ENCODE data around the gene TIMP3.

Gene TIMP3

DNA sequence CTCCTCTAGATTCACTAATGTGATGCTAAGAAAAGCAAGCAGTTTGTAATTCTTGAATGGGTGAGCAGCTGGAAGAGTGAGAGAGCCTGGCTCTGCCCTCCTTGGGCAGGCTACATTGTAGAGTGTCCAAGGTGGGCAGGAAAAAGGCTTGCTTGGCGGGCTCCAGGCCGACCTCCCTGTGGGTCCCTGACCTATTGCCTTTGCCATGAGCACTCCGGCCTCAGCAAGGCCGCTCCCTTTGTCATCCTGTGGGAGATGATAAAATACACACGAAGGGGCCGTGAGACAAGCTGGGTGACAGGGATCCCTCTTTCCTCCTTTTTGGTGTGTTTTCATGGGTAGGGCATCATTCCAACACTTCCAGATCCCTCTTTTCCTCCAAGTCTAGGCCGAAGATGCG lies 41.8 kb downstream of the TIMP3 start:
- Mint-ChIP-seq H3K27me3 (ENCODE audit: low read depth) (peaks cover 3% of the 10 kb centered on the region), H3K27ac (no peak overlapping the region), H3K4me1 (ENCODE audit: low read depth) (no peaks in the 10 kb centered on the region), H3K9me3 (no peaks in the 10 kb centered on the region), H3K36me3 (ENCODE audit: low read depth) (no peaks in the 10 kb centered on the region), H3K4me3 (no peak overlapping the region)

DNA sequence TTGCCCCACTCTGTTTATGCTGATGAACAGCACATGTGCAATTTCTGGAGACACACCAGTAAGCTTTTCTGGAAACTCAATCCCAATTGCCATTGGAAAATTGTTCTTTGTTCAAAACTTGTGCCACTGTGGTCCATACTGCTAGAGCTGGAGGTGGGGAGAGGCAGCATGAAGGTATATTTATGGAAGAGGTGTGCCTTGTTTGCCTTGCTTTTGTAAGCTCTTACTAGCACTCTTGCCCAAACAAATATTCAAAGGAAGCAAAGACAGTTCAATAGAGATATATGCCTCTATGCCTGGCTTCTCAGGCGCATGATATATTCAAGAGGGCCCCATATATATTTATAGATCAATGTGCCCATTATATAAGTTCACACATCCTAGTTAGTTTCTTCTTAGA lies 42.7 kb downstream of the TIMP3 start:
- Mint-ChIP-seq H3K4me3 (no peak overlapping the region), H3K9me3 (no peaks in the 10 kb centered on the region), H3K27ac (no peak overlapping the region), H3K36me3 (ENCODE audit: low read depth) (no peaks in the 10 kb centered on the region), H3K27me3 (ENCODE audit: low read depth) (peaks cover 3% of the 10 kb centered on the region), H3K4me1 (ENCODE audit: low read depth) (no peaks in the 10 kb centered on the region)

- Mint-ChIP-seq H3K27me3 (ENCODE audit: low read depth) (peaks cover 3% of the 10 kb centered on the region), H3K36me3 (ENCODE audit: low read depth) (no peaks in the 10 kb centered on the region), H3K27ac (no peak overlapping the region), H3K4me3 (no peak overlapping the region), H3K4me1 (ENCODE audit: low read depth) (no peaks in the 10 kb centered on the region), H3K9me3 (no peaks in the 10 kb centered on the region)
Observed at GRCh38 chr22:32846780-32847491, 45.4 kb downstream of the TIMP3 start.

DNA sequence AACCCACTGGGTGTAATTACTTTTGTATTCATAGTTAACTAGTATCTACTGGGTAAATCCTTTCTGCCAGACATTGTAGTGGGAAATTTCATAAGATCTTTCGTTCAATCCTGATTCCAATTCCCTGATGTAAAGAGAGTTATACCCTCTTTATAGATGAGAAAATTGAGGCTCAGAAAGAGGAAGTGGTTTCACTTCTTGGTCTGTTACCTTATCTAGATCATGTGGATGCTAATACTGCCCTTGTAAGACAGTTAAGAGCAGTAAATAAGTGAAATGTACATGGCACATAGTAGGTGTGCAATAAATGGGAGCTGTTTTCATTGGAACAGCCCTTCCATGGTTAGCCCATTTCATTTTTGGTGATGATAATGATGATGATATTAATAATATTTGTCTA lies 46.7 kb downstream of the TIMP3 start:
- H3K27ac Mint-ChIP-seq, result no peak overlapping the region
- peaks cover 3% of the 10 kb centered on the region for H3K27me3 Mint-ChIP-seq (ENCODE audit: low read depth)
- H3K9me3 Mint-ChIP-seq, result no peaks in the 10 kb centered on the region
- no peaks in the 10 kb centered on the region for H3K4me1 Mint-ChIP-seq (ENCODE audit: low read depth)
- no peaks in the 10 kb centered on the region for H3K36me3 Mint-ChIP-seq (ENCODE audit: low read depth)
- no peak overlapping the region for H3K4me3 Mint-ChIP-seq

DNA sequence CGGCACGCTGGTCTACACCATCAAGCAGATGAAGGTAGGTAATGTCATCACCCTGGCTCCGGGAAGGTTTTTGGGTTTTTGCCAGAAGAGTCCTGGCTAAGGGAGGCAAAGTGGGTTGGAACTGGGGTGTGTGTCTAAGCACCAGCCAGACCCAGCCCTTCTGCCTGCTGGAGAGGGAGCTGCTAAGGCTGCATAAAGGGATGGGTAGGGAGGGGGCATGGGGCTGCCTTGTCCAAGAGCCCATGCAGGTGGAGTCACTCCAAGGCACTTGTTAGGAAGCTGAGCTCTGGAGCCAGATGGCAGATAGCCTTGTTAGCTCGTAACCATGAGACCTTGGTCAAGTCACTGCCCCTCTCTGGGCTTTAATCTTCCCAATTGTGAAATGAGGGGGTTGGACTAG lies 48.0 kb downstream of the TIMP3 start:
- H3K36me3 Mint-ChIP-seq (ENCODE audit: low read depth), result no peaks in the 10 kb centered on the region
- no peaks in the 10 kb centered on the region for H3K9me3 Mint-ChIP-seq
- no peak overlapping the region for H3K27ac Mint-ChIP-seq
- H3K4me1 Mint-ChIP-seq (ENCODE audit: low read depth), result no peaks in the 10 kb centered on the region
- H3K4me3 Mint-ChIP-seq, result no peak overlapping the region
- H3K27me3 Mint-ChIP-seq (ENCODE audit: low read depth), result peaks cover 3% of the 10 kb centered on the region

DNA sequence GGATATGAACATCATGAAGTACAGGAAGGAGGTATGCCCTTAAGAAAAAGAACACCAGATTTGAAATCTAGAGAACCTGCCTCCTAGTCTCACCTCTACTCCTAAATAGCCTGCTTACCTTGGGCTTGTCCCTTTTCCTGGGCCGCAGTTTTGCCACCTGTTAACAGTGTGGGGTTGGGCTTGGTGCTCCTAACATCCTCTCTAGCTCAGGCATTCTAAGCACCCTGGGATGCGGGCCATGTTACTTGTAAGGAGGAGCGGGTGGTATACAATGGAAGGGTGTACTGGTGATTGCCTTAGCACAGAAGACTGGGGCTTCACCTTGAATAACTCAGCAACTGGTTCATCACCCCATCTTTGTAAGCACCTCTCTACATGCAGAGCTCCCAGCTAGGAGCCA lies 48.7 kb downstream of the TIMP3 start:
- Mint-ChIP-seq H3K36me3 (ENCODE audit: low read depth) (no peaks in the 10 kb centered on the region), H3K27me3 (ENCODE audit: low read depth) (peaks cover 3% of the 10 kb centered on the region), H3K9me3 (no peaks in the 10 kb centered on the region), H3K4me3 (no peak overlapping the region), H3K4me1 (ENCODE audit: low read depth) (no peaks in the 10 kb centered on the region), H3K27ac (no peak overlapping the region)

DNA sequence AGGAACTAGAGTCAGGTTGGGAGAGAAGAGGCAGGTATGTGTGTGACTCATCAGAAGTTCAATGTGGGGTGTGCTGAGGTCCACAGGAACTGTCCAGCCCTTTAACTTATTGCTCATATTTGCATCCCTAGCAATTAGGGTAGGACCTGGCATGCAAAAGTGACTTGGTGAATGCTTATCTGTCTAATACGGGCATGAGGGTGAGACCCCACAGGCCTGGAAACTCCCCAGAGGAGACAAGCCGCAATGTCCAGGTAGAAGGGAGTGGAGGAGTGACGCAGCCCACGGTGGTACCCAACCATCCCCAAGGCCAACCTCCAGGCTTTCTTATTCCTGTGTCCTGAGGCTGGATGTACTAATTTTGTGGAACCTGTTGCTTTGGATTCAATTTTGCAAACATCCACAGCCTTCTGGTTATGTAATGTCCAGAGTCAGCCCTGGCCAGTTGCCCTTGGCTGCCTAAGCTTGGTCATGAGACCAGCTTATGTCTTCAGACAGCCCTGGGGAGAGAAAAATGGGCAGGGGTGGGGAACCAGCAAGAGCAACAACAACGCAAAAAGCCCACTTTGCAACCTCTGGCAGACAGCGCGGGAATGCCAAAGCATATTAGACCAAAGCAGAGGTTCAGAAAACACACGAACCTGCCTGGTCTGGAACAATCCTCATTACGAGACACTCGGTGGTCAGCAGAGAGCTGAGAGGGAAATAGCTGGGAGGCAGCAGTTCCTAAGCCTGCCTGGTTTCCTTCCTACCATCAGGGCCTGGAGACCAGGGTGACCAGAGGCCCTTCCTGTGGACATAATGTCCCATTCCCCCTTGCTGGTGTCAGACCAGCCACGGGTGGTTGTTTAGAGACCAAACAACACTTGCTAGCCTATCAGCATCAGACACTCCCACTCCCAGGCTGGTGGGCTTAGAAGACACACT lies 49.3 kb downstream of the TIMP3 start:
- Mint-ChIP-seq H3K9me3 (no peaks in the 10 kb centered on the region), H3K27ac (no peak overlapping the region), H3K36me3 (ENCODE audit: low read depth) (no peaks in the 10 kb centered on the region), H3K27me3 (ENCODE audit: low read depth) (peaks cover under 1% of the 10 kb centered on the region), H3K4me3 (no peak overlapping the region), H3K4me1 (ENCODE audit: low read depth) (no peaks in the 10 kb centered on the region)

DNA sequence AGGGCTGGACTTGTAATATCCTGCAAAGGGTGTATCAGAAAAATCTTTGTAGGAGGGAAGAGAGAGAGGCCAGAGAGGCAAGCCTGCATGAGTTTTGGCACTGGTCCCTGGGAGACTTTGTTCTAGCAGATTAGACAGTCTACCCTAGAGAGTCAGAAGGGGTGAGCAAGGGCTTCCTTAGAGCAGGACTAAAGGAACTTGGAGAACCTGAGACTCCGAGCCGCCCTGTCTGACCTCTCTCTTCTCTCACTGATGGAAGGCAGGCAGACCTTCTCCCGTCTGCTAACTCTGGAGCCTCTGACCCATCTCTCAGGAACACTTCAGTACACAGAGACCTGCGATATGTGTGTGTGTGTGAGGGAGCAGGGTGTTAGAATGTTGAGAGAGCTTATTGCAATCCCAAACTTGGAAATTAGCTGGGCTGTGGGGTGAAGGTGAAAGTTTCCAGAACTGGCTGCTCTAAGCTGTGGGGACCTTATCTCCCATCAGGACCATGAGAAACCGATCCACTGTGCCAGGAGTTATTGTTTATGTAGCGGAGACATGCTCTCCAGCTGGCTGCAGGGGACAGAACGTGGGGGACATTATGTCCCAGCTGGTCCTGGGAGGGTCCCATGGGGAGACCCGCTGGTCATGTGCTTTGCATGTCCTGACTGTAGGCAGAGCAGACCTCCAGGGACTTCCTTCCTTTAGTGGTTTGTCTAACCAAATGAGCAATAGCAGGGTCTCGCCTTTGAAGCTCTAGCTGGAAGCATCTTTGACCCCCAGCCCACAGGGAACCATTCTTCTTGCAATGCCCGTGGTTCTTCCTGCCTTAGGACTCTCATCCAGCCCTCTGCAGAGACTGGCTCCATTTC lies 51.1 kb downstream of the TIMP3 start:
- Mint-ChIP-seq H3K4me3 (no peak overlapping the region), H3K36me3 (ENCODE audit: low read depth) (no peaks in the 10 kb centered on the region), H3K27me3 (ENCODE audit: low read depth) (no peaks in the 10 kb centered on the region), H3K27ac (no peak overlapping the region), H3K4me1 (ENCODE audit: low read depth) (no peaks in the 10 kb centered on the region), H3K9me3 (no peaks in the 10 kb centered on the region)

DNA sequence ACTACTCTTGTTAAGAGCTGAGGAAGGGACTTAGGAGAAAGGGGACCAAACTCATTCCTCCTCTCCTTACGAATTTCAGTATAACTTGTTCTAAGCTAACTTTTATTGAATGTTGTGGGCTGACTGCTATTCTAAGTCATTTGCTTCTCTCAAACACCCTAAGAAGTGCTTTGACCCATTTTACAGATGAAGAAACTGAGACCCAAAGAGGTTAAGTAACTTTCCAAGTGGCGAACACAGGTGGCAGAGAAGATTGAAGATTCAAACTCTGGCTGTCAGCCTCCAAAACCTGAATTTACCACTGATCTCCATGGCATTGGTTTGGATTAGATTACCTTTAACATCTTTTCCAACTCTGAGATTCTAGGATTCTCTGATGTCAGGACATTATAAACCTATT lies 52.2 kb downstream of the TIMP3 start:
- no peaks in the 10 kb centered on the region for H3K9me3 Mint-ChIP-seq
- H3K27me3 Mint-ChIP-seq (ENCODE audit: low read depth), result no peaks in the 10 kb centered on the region

GRCh38 chr22:32854351-32854804 lies 52.9 kb downstream of the TIMP3 start:
- Mint-ChIP-seq H3K36me3 (ENCODE audit: low read depth) (no peaks in the 10 kb centered on the region), H3K27me3 (ENCODE audit: low read depth) (no peaks in the 10 kb centered on the region), H3K9me3 (no peaks in the 10 kb centered on the region), H3K4me1 (ENCODE audit: low read depth) (no peaks in the 10 kb centered on the region), H3K4me3 (no peak overlapping the region), H3K27ac (no peak overlapping the region)

More for the DNA sequence above, 52.2 kb downstream of the TIMP3 start:
- Mint-ChIP-seq H3K27ac (no peak overlapping the region), H3K36me3 (ENCODE audit: low read depth) (no peaks in the 10 kb centered on the region), H3K4me3 (no peak overlapping the region), H3K4me1 (ENCODE audit: low read depth) (no peaks in the 10 kb centered on the region)

DNA sequence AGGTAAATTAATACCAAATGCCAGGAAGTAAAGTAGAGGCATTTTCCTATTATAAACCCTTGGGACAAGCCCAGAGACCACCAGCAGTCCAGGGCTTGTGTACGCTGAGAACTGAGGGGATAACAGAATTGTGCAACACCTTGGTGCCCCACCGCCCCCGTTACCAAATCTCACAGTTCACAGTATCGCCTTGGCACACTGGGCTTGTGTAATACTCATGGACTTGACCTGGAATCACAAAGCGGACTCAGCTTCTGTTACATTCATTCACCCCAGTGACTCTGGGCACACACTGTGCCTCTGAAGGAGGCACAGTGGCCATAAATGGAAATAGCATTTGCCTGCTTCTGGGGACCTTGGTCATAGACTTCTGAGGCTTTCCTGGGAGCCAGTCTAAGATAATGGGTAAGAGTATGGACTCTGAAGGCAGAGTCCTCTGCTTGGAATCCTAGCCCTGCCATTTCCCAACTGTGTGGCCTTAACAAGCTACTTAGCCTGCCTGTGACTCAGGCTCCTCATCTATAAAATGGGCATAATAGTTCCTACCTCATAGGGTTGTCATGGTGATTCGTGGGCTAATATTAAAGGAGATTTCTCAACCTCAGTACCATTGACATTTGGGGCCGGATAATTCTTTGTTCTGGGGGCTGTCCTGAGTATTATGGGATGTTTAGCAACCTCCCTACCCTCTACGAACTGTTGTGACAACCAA lies 53.7 kb downstream of the TIMP3 start:
- no peak overlapping the region for H3K4me3 Mint-ChIP-seq
- no peaks in the 10 kb centered on the region for H3K4me1 Mint-ChIP-seq (ENCODE audit: low read depth)
- H3K27ac Mint-ChIP-seq, result no peak overlapping the region
- H3K27me3 Mint-ChIP-seq (ENCODE audit: low read depth), result no peaks in the 10 kb centered on the region
- no peaks in the 10 kb centered on the region for H3K9me3 Mint-ChIP-seq
- no peaks in the 10 kb centered on the region for H3K36me3 Mint-ChIP-seq (ENCODE audit: low read depth)

DNA sequence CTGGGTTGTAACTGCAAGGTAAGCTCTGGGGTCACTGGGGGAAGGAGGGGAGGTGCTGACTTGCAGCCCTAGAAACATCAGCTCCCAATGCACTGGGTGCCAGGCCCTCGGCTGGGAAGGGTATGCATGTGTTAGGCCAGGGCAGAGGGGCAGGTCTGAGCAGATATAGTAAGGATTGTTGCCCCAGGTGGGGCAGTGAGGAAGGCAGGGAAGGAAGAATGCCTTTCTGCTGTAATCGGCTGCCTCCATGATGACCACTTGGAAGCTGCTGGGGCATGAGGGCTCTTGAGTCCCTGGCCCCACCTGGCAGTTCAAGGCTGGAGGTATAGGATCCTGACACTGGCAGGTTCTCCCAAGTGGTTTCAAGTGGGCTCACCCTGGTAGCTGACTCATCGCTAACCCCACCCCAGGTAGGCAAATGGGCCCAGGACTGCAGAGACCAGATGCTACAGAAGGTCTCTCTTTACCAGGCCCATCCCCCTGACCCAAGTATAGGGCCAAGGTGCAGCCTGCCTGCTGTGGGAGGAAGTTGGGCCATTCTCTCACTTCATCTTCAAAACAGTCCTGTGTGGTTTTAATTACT lies 56.7 kb downstream of the TIMP3 start:
- Mint-ChIP-seq H3K9me3 (no peaks in the 10 kb centered on the region), H3K4me1 (ENCODE audit: low read depth) (no peaks in the 10 kb centered on the region), H3K36me3 (ENCODE audit: low read depth) (no peaks in the 10 kb centered on the region), H3K4me3 (no peak overlapping the region), H3K27ac (no peak overlapping the region), H3K27me3 (ENCODE audit: low read depth) (no peaks in the 10 kb centered on the region)

DNA sequence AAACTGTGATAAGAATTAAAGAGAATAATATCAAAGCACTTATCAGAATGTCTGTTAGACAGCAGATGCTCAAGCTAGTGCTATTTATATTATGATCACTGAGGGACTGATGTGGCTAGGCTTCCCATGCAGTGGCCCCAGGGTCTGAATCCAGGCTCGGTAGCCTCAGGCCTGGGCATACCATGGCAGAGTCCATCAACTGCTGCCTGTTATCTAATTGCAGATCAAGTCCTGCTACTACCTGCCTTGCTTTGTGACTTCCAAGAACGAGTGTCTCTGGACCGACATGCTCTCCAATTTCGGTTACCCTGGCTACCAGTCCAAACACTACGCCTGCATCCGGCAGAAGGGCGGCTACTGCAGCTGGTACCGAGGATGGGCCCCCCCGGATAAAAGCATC lies 57.5 kb downstream of the TIMP3 start:
- Mint-ChIP-seq H3K27me3 (ENCODE audit: low read depth) (no peaks in the 10 kb centered on the region), H3K27ac (no peak overlapping the region), H3K9me3 (no peaks in the 10 kb centered on the region), H3K36me3 (ENCODE audit: low read depth) (no peaks in the 10 kb centered on the region), H3K4me1 (ENCODE audit: low read depth) (no peaks in the 10 kb centered on the region), H3K4me3 (no peak overlapping the region)

DNA sequence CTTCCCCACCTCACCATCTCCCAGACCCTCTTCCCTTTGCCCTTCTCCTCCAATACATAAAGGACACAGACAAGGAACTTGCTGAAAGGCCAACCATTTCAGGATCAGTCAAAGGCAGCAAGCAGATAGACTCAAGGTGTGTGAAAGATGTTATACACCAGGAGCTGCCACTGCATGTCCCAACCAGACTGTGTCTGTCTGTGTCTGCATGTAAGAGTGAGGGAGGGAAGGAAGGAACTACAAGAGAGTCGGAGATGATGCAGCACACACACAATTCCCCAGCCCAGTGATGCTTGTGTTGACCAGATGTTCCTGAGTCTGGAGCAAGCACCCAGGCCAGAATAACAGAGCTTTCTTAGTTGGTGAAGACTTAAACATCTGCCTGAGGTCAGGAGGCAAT lies 58.2 kb downstream of the TIMP3 start:
- Mint-ChIP-seq H3K4me1 (ENCODE audit: low read depth) (no peaks in the 10 kb centered on the region), H3K27me3 (ENCODE audit: low read depth) (no peaks in the 10 kb centered on the region), H3K4me3 (no peak overlapping the region), H3K27ac (no peak overlapping the region), H3K36me3 (ENCODE audit: low read depth) (no peaks in the 10 kb centered on the region), H3K9me3 (no peaks in the 10 kb centered on the region)

Measured in T-helper 1 cell treated with Interleukin-12 subunit alpha and Interleukin-12 subunit beta and Interleukin-4 antibody, amounts not matched to agents 30 μg/mL and 1 μg/mL, for 36 hours (primary cell).